Naive thymus-derived CD8-positive, alpha-beta T cell (primary cell): ENCODE measurements around the gene MEIOSIN. TPM values are rescaled to one million over a fixed set of nuclear protein-coding genes. Genes with fewer than 3 reads are reported as not detected.
"Not testable (repeated sequence)": the region's sequence is repeated elsewhere in the genome, so short reads cannot be mapped to it uniquely, and the experiment has no call there.

Source experiments
- ATAC-seq, 2 donors: fragments of 150-1000 bp; cut with Tn5 transposase in 1 of 2; sonication (Bioruptor Pico), chemical (Tn5 transposase) in 1 of 2; 1 replicate in 1 of 2; 2 replicates in 1 of 2; pipeline ENCODE4 v1.10.0; 2021; ENCODE audit warnings: mild to moderate bottlenecking in 2 of 2, moderate library complexity in 2 of 2
- POLR2A ChIA-PET: fragments of 350-600 bp; sonication (Branson Sonifier 250); formaldehyde crosslinking; loops from one replicate; lab custom pipeline; 2021; ENCODE audit warnings: antibody characterized with exemption; lab: Charles Lee
- DNase-seq, 10 donors: peaks; one replicate each; pipeline versions ENCODE4 v3.0.0 to v3.0.0-alpha.2; 2020 to 2022
- H3K27ac Mint-ChIP-seq, 10 donors: one replicate each; pipeline ENCODE4 v1.8.0; 2020 to 2022; ENCODE audit warnings: mild to moderate bottlenecking in 10 of 10, mixed read lengths in 10 of 10, moderate library complexity in 4 of 10, inconsistent platforms in 1 of 10
- H3K27me3 Mint-ChIP-seq, 5 donors: one replicate each; pipeline ENCODE4 v1.8.0; 2021 to 2022; ENCODE audit warnings: mixed read lengths in 5 of 5
- H3K36me3 Mint-ChIP-seq, 3 donors: one replicate each; pipeline ENCODE4 v1.8.0; 2020 to 2022; ENCODE audit warnings: mixed read lengths in 3 of 3, mild to moderate bottlenecking in 2 of 3, inconsistent platforms in 1 of 3
- H3K4me1 Mint-ChIP-seq, 4 donors: one replicate each; pipeline ENCODE4 v1.8.0; 2021 to 2022; ENCODE audit warnings: mixed read lengths in 4 of 4
- H3K4me3 Mint-ChIP-seq, 10 donors: one replicate each; pipeline ENCODE4 v1.8.0; 2020 to 2022; ENCODE audit warnings: mild to moderate bottlenecking in 10 of 10, mixed read lengths in 10 of 10, moderate library complexity in 6 of 10, inconsistent platforms in 1 of 10
- H3K9me3 Mint-ChIP-seq, 9 donors: one replicate each; pipeline ENCODE4 v1.8.0; 2020 to 2022; ENCODE audit warnings: mixed read lengths in 9 of 9, mild to moderate bottlenecking in 3 of 9, inconsistent platforms in 1 of 9, moderate library complexity in 1 of 9
- polyA plus RNA-seq, 3 donors: library from polyadenylated mRNA; unstranded; fragments of 300-500 nt; fragmentation: Illumina TruSeq; gene quantifications; one replicate each; pipeline ENCODE4 v1.2.3, GENCODE V29; 2021
- total RNA-seq, 8 experiments: library from RNA in 2 of 8; stranded (reverse) in 2 of 8; gene quantifications; one replicate each; pipeline ENCODE4 v1.2.3 and lab custom pipeline; 2021 to 2026

The MEIOSIN gene
- total and polyA plus RNA-seq, 5 experiments from 2014 or later, result not detected

DNA sequence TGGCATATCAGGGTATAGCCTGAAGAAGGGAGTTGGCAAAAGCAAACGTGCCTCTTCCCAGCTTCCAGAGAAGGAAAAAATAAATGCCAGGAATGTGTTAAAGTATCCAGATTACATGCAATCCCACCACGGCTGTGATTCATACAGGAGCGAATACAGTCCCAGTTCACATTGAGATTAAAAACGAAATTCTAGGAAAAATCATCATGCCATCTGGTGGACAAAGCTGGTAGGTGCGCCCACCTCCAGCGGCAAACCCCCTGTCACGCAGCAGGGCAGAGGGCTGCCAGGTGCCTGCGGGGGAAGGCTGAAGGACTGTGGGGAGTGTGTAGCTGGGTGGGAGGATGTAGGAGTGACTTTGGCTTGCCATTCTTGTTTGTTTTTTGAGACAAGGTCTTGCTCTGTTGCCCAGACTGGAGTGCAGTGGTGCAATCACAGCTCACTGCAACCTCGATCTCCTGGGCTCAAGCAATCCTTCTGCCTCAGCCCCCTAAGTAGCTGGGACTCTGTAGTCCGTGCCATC, 65.8 kb downstream of the MEIOSIN start:
- Mint-ChIP-seq H3K27ac (peak overlapping the region in 2 of 10 donors; percentile 10 to 12), H3K36me3 (no peaks in the 10 kb centered on the region), H3K27me3 (peaks cover 15 to 70% (median 35%) of the 10 kb centered on the region in 5 donors)

DNA sequence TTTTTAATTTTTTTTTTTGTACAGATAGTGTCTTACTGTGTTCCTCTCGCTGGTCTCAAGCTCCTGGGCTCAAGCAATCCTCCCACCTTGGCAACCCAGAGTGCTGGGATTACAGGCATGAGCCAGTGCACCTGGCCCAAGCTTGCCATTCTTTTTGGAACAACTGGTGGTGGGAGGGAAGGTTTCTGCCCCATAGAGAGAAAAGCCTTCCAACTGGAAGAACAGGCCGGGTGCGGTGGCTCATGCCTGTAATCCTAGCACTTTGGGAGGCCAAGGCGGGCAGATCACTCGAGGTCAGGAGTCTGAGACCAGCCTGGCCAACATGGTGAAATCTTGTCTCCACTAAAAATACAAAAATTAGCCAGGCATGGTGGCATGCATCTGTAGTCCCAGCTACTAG, 66.3 kb downstream of the MEIOSIN start:
- not testable (repeated sequence) for H3K4me1 Mint-ChIP-seq, H3K9me3 Mint-ChIP-seq, ATAC-seq, H3K36me3 Mint-ChIP-seq, DNase-seq, H3K4me3 Mint-ChIP-seq, H3K27ac Mint-ChIP-seq
- peaks cover 15 to 65% (median 35%) of the 10 kb centered on the region in 5 donors for H3K27me3 Mint-ChIP-seq
- POLR2A ChIA-PET, result interaction anchor here (0.7 to 6.3 kb wide), 5 partner anchors 17 to 884 kb away, joined by 3 to 77 read pairs (median 6); partner anchors contain the start of gene SIX5

More for the DNA sequence above, 65.8 kb downstream of the MEIOSIN start:
- peak; percentile 40 to 76 (median 61) for DNase-seq
- peaks cover 7 to 10% (median 8%) of the 10 kb centered on the region in 4 donors for H3K4me1 Mint-ChIP-seq
- peak; percentile 96 to 97 for ATAC-seq
- no peak overlapping the region for H3K4me3 Mint-ChIP-seq
- H3K9me3 Mint-ChIP-seq, result no peaks in the 10 kb centered on the region
- POLR2A ChIA-PET, result interaction anchor here (0.7 to 6.3 kb wide), 6 partner anchors 18 to 884 kb away, joined by 3 to 77 read pairs (median 6); partner anchors contain the start of gene SIX5

DNA sequence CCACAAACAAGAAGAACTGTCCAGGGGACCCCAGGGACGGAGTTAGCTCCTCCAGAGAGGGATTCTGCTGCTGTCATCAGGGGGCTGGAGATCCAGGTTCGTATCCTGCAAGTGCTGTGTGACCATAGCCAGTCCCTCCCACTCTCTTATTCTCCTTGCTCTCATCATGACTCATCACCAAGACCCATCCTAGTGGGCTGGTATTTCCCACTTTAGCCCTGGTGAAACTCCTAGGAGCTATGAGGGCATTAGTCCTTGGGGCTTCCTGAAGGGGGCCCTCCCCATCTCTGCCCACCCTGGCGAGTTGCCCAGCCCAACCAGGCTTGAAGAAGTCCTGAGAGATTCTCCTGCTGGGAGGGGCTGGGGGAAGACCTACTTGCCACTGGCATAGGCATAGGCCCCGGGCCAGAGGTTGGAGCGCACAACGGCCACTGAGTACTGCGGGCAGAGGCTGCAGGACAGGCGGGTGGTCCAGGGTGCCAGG, 66.9 kb downstream of the MEIOSIN start:
- H3K4me1 Mint-ChIP-seq, result peaks cover 4 to 6% (median 5%) of the 10 kb centered on the region in 4 donors
- H3K27ac Mint-ChIP-seq, result no peak overlapping the region
- H3K4me3 Mint-ChIP-seq, result no peak overlapping the region
- no peaks in the 10 kb centered on the region for H3K9me3 Mint-ChIP-seq
- DNase-seq (no peak), ATAC-seq (no peak)
- POLR2A ChIA-PET, result interaction anchor here (1.2 to 6.3 kb wide), 5 partner anchors 16 to 31 kb away, joined by 3 to 77 read pairs (median 6); partner anchors contain the start of gene SIX5
- H3K36me3 Mint-ChIP-seq, result no peaks in the 10 kb centered on the region
- H3K27me3 Mint-ChIP-seq, result peaks cover 11 to 60% (median 31%) of the 10 kb centered on the region in 5 donors

DNA sequence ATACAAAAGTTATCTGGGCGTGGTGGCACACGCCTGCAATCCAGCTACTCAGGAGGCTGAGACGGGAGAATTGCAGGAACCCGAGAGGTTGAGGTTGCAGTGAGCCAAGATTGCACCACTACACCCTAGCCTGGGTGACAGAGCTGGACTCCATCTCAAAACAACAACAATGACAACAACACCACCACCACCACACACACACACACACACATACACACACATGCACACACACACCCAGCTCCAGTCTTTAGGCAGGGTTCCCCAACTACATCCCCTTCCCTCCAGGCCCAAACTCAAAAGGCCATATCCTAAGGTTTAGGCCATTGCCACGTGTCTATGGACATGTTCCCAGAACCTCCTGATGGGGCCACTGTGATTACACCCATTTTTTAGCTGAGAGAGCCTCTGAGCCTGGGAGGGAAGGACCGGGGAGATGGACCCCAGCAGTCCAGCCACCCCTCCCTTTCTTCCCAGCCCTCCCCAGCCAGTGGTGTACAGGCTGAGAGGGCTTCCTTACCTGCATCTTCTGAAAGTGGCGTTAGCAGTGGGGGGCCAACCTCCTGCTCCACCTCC, 68.5 kb downstream of the MEIOSIN start:
- Mint-ChIP-seq H3K36me3 (no peaks in the 10 kb centered on the region), H3K27me3 (peaks cover 9 to 47% (median 28%) of the 10 kb centered on the region in 5 donors)

DNA sequence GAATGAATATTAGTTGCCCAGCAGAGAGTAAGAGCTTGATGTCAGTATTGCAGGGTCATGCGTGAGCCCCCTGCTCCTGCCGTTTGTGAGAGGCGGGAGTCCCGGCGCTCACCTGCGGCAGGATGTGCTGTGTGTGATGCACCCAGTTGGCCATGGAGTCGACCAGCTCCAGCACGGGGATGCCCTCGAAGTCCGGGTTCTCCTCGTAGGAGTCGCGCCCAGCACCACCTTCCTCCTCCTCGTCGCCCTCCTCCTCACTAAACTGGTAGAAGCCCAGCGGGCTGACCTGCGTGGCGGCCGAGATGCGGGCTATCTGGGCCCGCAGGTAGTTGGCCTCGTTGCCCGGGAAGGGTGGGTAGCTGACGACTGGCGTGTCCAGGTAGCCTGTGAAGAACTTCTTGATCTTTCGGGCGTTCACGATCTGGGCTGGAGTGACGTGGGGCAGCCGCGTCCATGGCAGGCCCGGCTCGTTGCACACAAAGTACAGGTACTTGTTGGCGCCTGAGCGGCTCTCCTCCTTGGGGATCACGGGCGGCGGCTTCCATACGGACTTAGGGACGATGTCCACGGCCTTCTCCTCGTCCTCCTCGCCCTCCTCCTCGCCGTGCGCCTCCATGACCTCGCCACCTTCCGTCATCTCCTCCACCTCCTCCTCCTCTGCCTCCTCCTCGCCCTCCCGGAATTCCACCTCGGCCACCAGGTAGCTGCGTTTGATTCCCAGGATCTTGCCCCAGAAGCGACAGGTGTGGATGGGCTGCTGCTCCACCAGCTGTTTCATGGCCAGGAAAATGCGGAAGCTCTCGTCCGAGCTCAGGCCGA, 71.1 kb downstream of the MEIOSIN start:
- Mint-ChIP-seq H3K9me3 (peaks cover 0 to 2% (median 0%) of the 10 kb centered on the region in 9 donors), H3K36me3 (no peaks in the 10 kb centered on the region), H3K27me3 (peaks cover 1 to 30% (median 16%) of the 10 kb centered on the region in 5 donors), H3K4me3 (no peak overlapping the region), H3K4me1 (peaks cover 0 to 2% (median 0%) of the 10 kb centered on the region in 4 donors), H3K27ac (no peak overlapping the region)
- no peak for ATAC-seq
- POLR2A ChIA-PET, result no interaction called here
- DNase-seq, result no peak

More for the DNA sequence above, 68.5 kb downstream of the MEIOSIN start:
- Mint-ChIP-seq H3K27ac (no peak overlapping the region), H3K9me3 (peaks cover 0 to 2% (median 0%) of the 10 kb centered on the region in 9 donors), H3K4me1 (peaks cover 5 to 6% (median 5%) of the 10 kb centered on the region in 4 donors), H3K4me3 (no peak overlapping the region)
- DNase-seq, result no peak
- POLR2A ChIA-PET, result interaction anchor here (0.9 to 6.3 kb wide), 2 partner anchors 10 to 33 kb away, joined by 3 to 77 read pairs; partner anchors contain the start of gene SIX5
- no peak for ATAC-seq

DNA sequence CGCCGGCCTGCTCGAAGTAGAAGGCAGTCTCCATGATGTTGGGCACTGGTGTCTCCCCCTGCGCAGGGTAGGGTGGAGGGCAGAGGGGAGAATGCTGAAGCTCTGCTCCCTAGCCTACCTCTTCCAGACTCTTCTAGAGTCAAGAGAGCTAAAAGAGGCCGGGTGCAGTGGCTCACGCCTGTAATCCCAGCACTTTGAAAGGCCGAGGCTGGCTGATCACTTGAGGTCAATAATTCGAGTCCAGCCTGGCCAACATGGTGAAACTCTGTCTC, 71.7 kb downstream of the MEIOSIN start:
- H3K4me1 Mint-ChIP-seq, result peaks cover 0 to 5% (median 0%) of the 10 kb centered on the region in 4 donors
- no peak overlapping the region for H3K4me3 Mint-ChIP-seq
- no peaks in the 10 kb centered on the region for H3K36me3 Mint-ChIP-seq
- POLR2A ChIA-PET, result interaction anchor here (0.6 kb wide), 1 partner anchor 55 kb away, joined by 5 read pairs; no protein-coding TSS in a partner anchor
- DNase-seq, result no peak
- no peak overlapping the region for H3K27ac Mint-ChIP-seq
- peaks cover 0 to 2% (median 0%) of the 10 kb centered on the region in 9 donors for H3K9me3 Mint-ChIP-seq
- peaks cover 3 to 33% (median 18%) of the 10 kb centered on the region in 5 donors for H3K27me3 Mint-ChIP-seq
- no peak for ATAC-seq

DNA sequence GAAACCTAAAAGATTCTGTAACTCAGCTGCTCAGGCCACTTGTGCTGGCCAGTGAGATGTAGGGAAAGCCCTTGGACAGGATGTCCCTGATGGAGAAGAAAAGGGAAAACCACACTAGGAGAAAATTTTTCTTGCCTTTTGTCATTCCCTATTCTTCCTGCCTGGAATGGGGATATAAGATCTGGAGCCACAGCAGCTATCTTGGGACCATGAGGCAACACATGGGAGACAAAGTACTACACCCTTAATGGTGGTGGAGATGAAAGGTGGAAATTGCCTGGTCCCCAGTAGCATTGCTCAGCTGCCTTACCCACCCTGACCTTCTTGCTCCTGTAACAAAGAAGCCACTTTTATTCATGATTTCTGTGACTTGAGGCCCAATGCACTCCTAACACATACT, 72.5 kb downstream of the MEIOSIN start:
- Mint-ChIP-seq H3K4me1 (peaks cover 0 to 5% (median 0%) of the 10 kb centered on the region in 4 donors), H3K27me3 (peaks cover 5 to 33% (median 20%) of the 10 kb centered on the region in 5 donors), H3K4me3 (no peak overlapping the region), H3K27ac (no peak overlapping the region), H3K36me3 (peaks cover 0 to 1% (median 0%) of the 10 kb centered on the region in 3 donors), H3K9me3 (peaks cover 0 to 2% (median 0%) of the 10 kb centered on the region in 9 donors)
- POLR2A ChIA-PET, result interaction anchor here (0.6 to 0.7 kb wide), 2 partner anchors 10 to 54 kb away, joined by 3 to 5 read pairs; no protein-coding TSS in a partner anchor
- ATAC-seq, result no peak
- no peak for DNase-seq

DNA sequence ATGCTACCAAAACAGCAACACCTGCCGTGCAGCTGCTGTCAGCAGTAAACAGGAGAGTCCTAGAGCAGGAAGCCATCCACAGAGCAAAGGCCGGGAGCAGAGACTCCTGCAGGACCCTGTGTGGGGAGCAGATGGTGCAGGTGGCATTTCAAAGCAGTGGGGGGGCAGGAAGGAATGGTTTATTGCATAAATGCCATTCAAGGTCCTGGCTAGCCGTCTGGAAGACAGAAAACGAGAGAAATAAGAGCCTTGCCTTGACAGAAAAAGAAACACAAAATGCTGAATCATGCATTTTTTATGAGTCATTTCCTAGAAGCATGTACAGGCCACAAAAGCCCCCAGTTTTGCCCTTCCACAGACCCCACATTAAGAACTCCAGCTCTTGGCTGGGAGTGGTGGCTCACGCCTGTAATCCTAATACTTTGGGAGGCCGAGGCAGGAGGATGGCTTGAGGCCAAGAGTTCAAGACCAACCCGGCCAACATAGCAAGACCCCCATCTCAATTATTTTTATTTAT, 76.5 kb downstream of the MEIOSIN start:
- ATAC-seq, result no peak
- Mint-ChIP-seq H3K27ac (no peak overlapping the region), H3K9me3 (peaks cover 0 to 2% (median 0%) of the 10 kb centered on the region in 9 donors), H3K36me3 (peaks cover 0 to 1% (median 0%) of the 10 kb centered on the region in 3 donors), H3K27me3 (peaks cover 5 to 45% (median 29%) of the 10 kb centered on the region in 5 donors), H3K4me3 (no peak overlapping the region), H3K4me1 (peaks cover 0 to 5% (median 0%) of the 10 kb centered on the region in 4 donors)
- POLR2A ChIA-PET, result interaction anchor here (0.9 kb wide), 1 partner anchor 10 kb away, joined by 3 read pairs; no protein-coding TSS in a partner anchor
- no peak for DNase-seq

DNA sequence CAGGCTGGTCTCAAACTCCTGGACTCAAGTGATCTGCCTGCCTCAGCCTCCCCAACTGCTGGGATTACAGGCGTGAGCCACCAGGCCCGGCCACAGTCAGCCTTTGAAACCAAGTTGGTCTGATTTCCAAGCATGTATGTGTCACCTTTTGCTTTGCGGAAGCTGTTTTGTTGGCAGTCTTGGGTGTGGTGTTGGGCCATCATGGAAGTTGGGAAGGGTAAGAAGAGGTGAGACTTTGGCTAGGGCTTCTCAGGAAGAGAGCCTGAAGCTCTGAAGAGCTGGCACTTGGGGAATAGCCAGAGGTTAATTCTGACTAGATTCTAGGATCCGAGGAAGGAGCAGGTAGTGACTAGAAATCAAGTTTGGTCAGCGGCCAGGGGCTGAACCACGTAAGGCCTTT, 79.1 kb downstream of the MEIOSIN start:
- DNase-seq, result no peak
- Mint-ChIP-seq H3K9me3 (no peaks in the 10 kb centered on the region), H3K27me3 (peaks cover 5 to 45% (median 26%) of the 10 kb centered on the region in 5 donors), H3K4me1 (peaks cover 0 to 11% (median 7%) of the 10 kb centered on the region in 4 donors), H3K36me3 (peaks cover 0 to 1% (median 0%) of the 10 kb centered on the region in 3 donors), H3K27ac (peak overlapping the region in 1 of 10 donors; percentile 58), H3K4me3 (no peak overlapping the region)
- POLR2A ChIA-PET, result interaction anchor here (1.0 kb wide), 1 partner anchor 13 kb away, joined by 3 read pairs; no protein-coding TSS in a partner anchor
- no peak for ATAC-seq
